ENCODE measurements around the gene LACRT.

LACRT gene

DNA sequence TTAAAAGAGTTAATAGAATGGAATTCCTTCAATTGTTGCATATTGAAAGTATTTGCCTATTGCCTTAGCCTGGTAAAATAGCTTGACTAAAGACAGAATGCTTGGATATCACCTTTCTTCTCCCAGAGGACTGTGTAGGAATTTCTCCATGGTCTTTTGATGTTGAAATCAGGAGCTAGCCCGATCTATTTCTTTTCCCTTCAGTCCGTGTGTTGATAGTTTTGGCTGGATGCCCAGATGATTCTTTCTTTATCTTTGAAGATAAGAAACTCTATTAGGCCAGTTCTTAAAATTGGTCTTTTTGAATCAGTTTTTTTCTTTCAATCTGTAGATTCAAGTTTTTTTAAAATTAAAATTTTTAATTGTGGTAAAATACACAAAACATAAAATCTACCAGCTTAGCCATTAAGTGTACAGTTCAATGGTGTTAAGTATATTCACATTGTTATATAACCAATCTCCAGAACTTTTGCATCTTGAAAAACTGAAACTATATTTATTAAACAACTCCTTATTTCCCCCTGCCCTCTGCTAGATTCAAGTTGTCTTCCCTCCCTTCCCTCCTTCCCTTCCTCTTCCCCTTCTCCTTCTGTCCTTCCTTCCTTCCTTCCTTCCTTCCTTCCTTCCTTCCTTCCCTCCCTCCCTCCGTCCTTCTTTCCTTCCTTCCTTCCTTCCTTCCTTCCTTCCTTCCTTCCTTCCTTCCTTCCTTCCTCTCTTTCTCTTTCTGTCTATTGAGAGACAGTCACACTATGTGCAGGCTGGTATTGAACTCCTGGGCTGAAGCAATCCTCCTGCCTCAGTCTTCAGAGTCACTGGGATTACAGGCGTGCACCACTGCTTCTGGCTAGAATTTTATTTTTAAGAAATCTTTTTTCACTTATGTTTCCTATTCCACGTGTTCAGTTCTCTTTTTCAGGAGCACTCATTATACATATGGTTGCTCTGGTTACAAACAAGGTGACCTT, 10.1 kb downstream of the LACRT start:
- TF ChIP-seq SIN3A (IDR thresholded peaks at IDR 0.05; ENCODE audit: borderline replicate concordance, insufficient read depth, low read length) = no peak
- TF ChIP-seq, protein P1, sequence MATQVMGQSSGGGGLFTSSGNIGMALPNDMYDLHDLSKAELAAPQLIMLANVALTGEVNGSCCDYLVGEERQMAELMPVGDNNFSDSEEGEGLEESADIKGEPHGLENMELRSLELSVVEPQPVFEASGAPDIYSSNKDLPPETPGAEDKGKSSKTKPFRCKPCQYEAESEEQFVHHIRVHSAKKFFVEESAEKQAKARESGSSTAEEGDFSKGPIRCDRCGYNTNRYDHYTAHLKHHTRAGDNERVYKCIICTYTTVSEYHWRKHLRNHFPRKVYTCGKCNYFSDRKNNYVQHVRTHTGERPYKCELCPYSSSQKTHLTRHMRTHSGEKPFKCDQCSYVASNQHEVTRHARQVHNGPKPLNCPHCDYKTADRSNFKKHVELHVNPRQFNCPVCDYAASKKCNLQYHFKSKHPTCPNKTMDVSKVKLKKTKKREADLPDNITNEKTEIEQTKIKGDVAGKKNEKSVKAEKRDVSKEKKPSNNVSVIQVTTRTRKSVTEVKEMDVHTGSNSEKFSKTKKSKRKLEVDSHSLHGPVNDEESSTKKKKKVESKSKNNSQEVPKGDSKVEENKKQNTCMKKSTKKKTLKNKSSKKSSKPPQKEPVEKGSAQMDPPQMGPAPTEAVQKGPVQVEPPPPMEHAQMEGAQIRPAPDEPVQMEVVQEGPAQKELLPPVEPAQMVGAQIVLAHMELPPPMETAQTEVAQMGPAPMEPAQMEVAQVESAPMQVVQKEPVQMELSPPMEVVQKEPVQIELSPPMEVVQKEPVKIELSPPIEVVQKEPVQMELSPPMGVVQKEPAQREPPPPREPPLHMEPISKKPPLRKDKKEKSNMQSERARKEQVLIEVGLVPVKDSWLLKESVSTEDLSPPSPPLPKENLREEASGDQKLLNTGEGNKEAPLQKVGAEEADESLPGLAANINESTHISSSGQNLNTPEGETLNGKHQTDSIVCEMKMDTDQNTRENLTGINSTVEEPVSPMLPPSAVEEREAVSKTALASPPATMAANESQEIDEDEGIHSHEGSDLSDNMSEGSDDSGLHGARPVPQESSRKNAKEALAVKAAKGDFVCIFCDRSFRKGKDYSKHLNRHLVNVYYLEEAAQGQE (IDR thresholded peaks at IDR 0.05; ENCODE audit: insufficient read depth in 1 of 2, low read depth in 2 of 2, low read length in 2 of 2) = no peak
- no peak for TF ChIP-seq FOXP2 (optimal IDR thresholded peaks at IDR 0.05; ENCODE audit: borderline replicate concordance, extremely low read depth, extremely low read length, insufficient read depth)
- no peak for TF ChIP-seq TAF1 (IDR thresholded peaks at IDR 0.05; ENCODE audit: borderline replicate concordance, insufficient read depth, low read length)
- no peak for TF ChIP-seq POLR2AphosphoS5 (IDR thresholded peaks at IDR 0.05; ENCODE audit: low read depth, low read length)

DNA sequence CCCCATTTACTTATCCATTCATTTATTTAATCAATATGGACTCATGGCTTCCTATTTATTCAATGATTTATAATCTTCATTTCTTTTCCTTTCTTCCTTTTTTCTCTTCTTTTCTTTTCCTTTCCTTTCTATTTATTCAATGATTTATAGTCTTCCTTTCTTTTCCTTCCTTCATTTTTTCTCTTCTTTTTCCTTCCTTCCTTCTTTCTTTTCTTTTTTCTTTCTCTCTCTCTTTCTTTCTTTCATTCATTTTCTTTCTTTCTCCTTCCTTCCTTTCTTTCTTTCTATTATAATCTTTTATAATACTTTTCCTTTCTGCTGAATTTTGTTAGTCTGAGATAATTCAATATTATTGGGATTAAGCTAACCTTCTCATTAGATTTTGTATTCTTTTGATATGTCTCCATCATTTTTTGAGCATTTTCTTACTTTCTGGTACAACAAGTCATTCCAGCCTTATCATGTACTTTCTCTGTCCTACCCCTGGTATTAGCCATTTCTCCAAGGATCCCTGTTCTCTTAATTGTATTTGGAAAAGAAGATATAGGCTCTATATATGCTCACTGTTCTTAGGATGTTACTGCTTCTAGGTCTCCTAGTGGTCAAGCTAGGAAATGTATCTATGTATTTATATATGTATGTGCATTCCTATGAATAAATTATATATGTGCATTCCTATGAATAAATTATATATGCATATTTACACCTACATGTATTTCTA, 12.1 kb downstream of the LACRT start:
- TF ChIP-seq SIN3A (IDR thresholded peaks at IDR 0.05; ENCODE audit: borderline replicate concordance, insufficient read depth, low read length) (no peak), TAF1 (IDR thresholded peaks at IDR 0.05; ENCODE audit: borderline replicate concordance, insufficient read depth, low read length) (no peak), FOXP2 (optimal IDR thresholded peaks at IDR 0.05; ENCODE audit: borderline replicate concordance, extremely low read depth, extremely low read length, insufficient read depth) (no peak), POLR2AphosphoS5 (IDR thresholded peaks at IDR 0.05; ENCODE audit: low read depth, low read length) (no peak)
- TF ChIP-seq, protein P1 (IDR thresholded peaks at IDR 0.05; ENCODE audit: insufficient read depth in 1 of 2, low read depth in 2 of 2, low read length in 2 of 2) = no peak

DNA sequence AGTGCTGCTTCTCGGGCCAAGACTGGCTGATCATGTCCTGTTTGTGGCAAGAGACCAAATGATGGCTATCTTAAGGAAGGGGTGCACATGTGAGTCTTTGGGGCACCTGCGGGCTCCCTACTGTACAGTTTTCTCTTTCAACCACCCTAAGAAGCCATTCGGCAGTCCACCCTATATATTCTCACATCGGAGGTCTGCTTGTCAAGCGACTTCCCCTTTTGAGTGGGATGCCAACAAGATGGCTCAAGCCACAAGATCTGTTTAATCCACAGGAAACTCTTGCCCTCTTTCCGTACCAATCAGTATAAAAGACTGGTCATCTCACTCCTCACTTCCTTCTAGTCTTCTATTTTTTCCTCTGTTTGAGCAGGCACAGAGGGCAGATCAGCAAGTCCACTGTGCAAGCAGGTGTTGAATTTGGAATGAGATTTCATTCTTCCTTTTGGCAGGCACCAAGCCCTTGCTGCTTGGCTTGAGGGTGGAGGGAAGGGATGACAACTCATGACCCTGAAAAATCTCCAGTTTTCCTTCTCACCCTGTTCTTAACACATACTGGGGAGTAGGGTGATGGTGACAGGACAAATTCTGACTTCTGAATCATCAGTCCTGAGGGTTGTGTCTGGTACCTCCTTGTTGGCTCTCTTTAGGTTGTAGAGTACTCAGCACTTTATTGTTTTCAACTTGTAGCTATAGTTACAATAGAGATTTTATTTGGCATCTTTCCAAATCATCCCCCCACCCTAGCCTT, 17.6 kb downstream of the LACRT start:
- no peak for TF ChIP-seq SIN3A (IDR thresholded peaks at IDR 0.05; ENCODE audit: borderline replicate concordance, insufficient read depth, low read length)
- TF ChIP-seq FOXP2 (optimal IDR thresholded peaks at IDR 0.05; ENCODE audit: borderline replicate concordance, extremely low read depth, extremely low read length, insufficient read depth) = no peak
- no peak for TF ChIP-seq POLR2AphosphoS5 (IDR thresholded peaks at IDR 0.05; ENCODE audit: low read depth, low read length)
- TF ChIP-seq TAF1 (IDR thresholded peaks at IDR 0.05; ENCODE audit: borderline replicate concordance, insufficient read depth, low read length) = no peak
- TF ChIP-seq, protein P1 (IDR thresholded peaks at IDR 0.05; ENCODE audit: insufficient read depth in 1 of 2, low read depth in 2 of 2, low read length in 2 of 2) = no peak

DNA sequence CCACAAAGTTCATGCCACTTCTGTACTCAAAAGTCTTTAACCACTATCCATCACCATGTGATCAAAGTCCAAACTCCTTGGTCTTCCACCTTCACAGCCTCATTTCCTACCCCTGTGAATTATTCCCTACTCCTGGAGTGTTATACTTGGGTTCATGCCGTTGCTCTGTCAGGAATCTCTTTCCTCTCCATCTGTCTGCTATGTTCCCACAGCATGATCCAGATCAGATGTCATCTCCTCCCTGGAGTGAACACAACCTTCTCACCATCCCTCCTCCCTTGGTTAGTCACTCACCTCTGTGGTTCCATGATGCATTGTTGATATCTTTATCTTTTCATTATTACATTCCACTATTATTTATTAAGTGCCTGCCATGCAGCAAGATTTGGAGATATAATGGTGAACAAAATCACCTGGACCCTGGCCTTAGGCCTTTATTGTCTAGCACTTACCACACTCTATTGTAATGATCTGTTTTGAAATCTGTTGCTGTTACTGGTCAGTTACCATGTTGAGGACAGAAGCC, 22.4 kb downstream of the LACRT start:
- TF ChIP-seq SIN3A (IDR thresholded peaks at IDR 0.05; ENCODE audit: borderline replicate concordance, insufficient read depth, low read length) = no peak

DNA sequence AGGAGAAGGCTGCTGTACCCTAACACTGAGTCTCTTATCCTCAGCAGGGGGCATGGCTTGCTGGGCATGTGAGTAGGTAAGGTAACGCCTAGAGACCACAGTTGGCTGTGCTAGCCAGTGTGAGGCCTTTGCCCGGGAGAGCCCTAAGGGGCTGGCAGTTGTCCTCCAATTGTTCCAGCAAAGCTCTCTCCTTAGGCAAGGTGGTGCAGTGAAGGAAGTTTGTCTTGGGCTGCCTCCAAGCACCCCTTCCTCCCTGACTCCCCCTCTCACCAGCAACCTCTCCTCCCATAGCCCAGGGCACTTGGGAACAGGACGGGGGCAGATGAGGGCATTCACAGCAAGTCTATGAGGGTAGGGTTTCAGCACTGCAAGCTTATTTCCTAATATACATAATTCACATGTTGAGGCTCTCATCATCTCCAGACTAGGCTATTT, 23.0 kb downstream of the LACRT start:
- TF ChIP-seq TAF1 (IDR thresholded peaks at IDR 0.05; ENCODE audit: borderline replicate concordance, insufficient read depth, low read length) (no peak), POLR2AphosphoS5 (IDR thresholded peaks at IDR 0.05; ENCODE audit: low read depth, low read length) (no peak), SIN3A (IDR thresholded peaks at IDR 0.05; ENCODE audit: borderline replicate concordance, insufficient read depth, low read length) (no peak)
- TF ChIP-seq, protein P1 (IDR thresholded peaks at IDR 0.05; ENCODE audit: insufficient read depth in 1 of 2, low read depth in 2 of 2, low read length in 2 of 2) = no peak

All from PFSK-1 (cell line).